Gastroesophageal sphincter (tissue), 4 donors: ENCODE data around the gene LSM4. TPM values are rescaled to one million over a fixed set of nuclear protein-coding genes. Genes with fewer than 3 reads are reported as not detected.
"Not testable (repeated sequence)": the region's sequence is repeated elsewhere in the genome, so short reads cannot be mapped to it uniquely, and the experiment has no call there.

Experiments used
- ATAC-seq: fragments of 150-250 bp; one replicate; pipeline ENCODE4 v1.9.1; 2016; ENCODE audit warnings: mild to moderate bottlenecking, moderate library complexity
- H3K27ac ChIP-seq, 4 donors: fragments of 200-600 bp; sonication (generic) in 3 of 4; 1 replicate in 3 of 4; 2 replicates in 1 of 4; pipeline ENCODE4 v1.5.1; 2016 to 2019
- H3K27me3 ChIP-seq: fragments of 200-600 bp; sonication (generic); one replicate; pipeline ENCODE4 v1.5.1; 2019
- H3K36me3 ChIP-seq, 2 donors: fragments of 200-600 bp; sonication (generic); one replicate each; pipeline ENCODE4 v1.5.1; 2019; ENCODE audit warnings: control low read depth in 1 of 2
- H3K4me1 ChIP-seq, 3 donors: fragments of 200-600 bp; sonication (generic); 1 replicate in 2 of 3; 2 replicates in 1 of 3; pipeline ENCODE4 v1.5.1; 2016 to 2019; ENCODE audit warnings: control low read depth in 2 of 3
- H3K4me3 ChIP-seq, 2 donors: fragments of 200-600 bp; sonication (generic); one replicate each; pipeline ENCODE4 v1.5.1; 2019; ENCODE audit warnings: mild to moderate bottlenecking in 1 of 2, moderate library complexity in 1 of 2
- H3K9me3 ChIP-seq, 3 donors: fragments of 200-600 bp; sonication (generic); one replicate each; pipeline ENCODE4 v1.5.1; 2017 to 2019; ENCODE audit warnings: control low read depth in 2 of 3
- CTCF ChIP-seq, 4 experiments: fragments of 200-600 bp in 2 of 4; fragments of 450-650 bp in 2 of 4; sonication (generic) in 1 of 4; IDR thresholded peaks; one replicate each; pipeline ENCODE4 v1.5.1; 2017 to 2019; ENCODE audit warnings: antibody characterized with exemption in 4 of 4, mild to moderate bottlenecking in 2 of 4, moderate library complexity in 2 of 4
- EP300 ChIP-seq: sonication (generic); formaldehyde crosslinking; IDR thresholded peaks from one replicate; pipeline ENCODE4 v1.6.1; 2017; ENCODE audit warnings: antibody characterized with exemption, mild to moderate bottlenecking
- POLR2A ChIP-seq, 2 donors: fragments of 450-650 bp; IDR thresholded peaks; one replicate each; pipeline ENCODE4 v1.6.1; 2017; ENCODE audit warnings: antibody characterized with exemption in 2 of 2, mild to moderate bottlenecking in 2 of 2, moderate library complexity in 1 of 2
- POLR2AphosphoS5 ChIP-seq: sonication (generic); formaldehyde crosslinking; IDR thresholded peaks from one replicate; pipeline ENCODE4 v1.6.1; 2017; ENCODE audit warnings: antibody characterized with exemption
- WGBS, 2 donors: methylation state at CpG; one replicate each; pipeline ENCODE4 v1.1.5; 2018; ENCODE audit warnings: low coverage in 1 of 2; 5-methylcytosine and 5-hydroxymethylcytosine counted together
- total RNA-seq, 4 donors: library from RNA; depleted of rRNA; stranded (reverse); fragments of >200 nt; gene quantifications; one replicate each; pipeline ENCODE4 v1.1.0, GENCODE V29; 2016

LSM4 gene
- total RNA-seq, 4 donors from 2014 or later, result 81.2 to 116 (median 94.5) TPM

- Histone ChIP-seq H3K9me3 (no peaks in the 10 kb centered on the region), H3K4me3 (no peak overlapping the region), H3K27ac (no peak overlapping the region), H3K4me1 (peaks cover 0 to 8% (median 0%) of the 10 kb centered on the region in 3 donors), H3K27me3 (no peaks in the 10 kb centered on the region), H3K36me3 (peaks cover 0 to 42% of the 10 kb centered on the region in 2 donors)
- ATAC-seq, result no peak
- WGBS, 2 donors, result 83 to 96% methylated on average over 3 to 7 of the region's 7 CpGs
- TF ChIP-seq CTCF (IDR thresholded peaks at IDR 0.05) (no peak), POLR2A (IDR thresholded peaks at IDR 0.05) (no peak), POLR2AphosphoS5 (no peak)
These were observed 28.7 kb upstream of the LSM4 start for GRCh38 chr19:18351544-18351943.

GRCh38 chr19:18350490-18350889, 27.6 kb upstream of the LSM4 start:
- no peaks in the 10 kb centered on the region for H3K9me3 ChIP-seq
- no peak for ATAC-seq
- TF ChIP-seq POLR2AphosphoS5 (no peak), CTCF (IDR thresholded peaks at IDR 0.05) (no peak), EP300 (no peak), POLR2A (IDR thresholded peaks at IDR 0.05) (no peak)
- WGBS, 2 donors, result 75 to 85% methylated on average over 4 to 9 of the region's 9 CpGs
- no peaks in the 10 kb centered on the region for H3K27me3 ChIP-seq
- peaks cover 0 to 38% of the 10 kb centered on the region in 2 donors for H3K36me3 ChIP-seq
- H3K4me3 ChIP-seq, result no peak overlapping the region
- H3K4me1 ChIP-seq, result peaks cover 0 to 8% (median 0%) of the 10 kb centered on the region in 3 donors
- no peak overlapping the region for H3K27ac ChIP-seq

GRCh38 chr19:18349524-18350128, 26.8 kb upstream of the LSM4 start:
- Histone ChIP-seq H3K9me3 (no peaks in the 10 kb centered on the region), H3K4me3 (no peak overlapping the region), H3K4me1 (peaks cover 0 to 12% (median 0%) of the 10 kb centered on the region in 3 donors), H3K27ac (no peak overlapping the region), H3K27me3 (no peaks in the 10 kb centered on the region), H3K36me3 (peaks cover 0 to 40% of the 10 kb centered on the region in 2 donors)
- 49 to 60% methylated on average over 9 to 12 of the region's 12 CpGs for WGBS, 2 donors
- TF ChIP-seq CTCF (IDR thresholded peaks at IDR 0.05) (peak in 3 of 4 experiments; percentile 52 to 76 (median 75)), POLR2AphosphoS5 (no peak), POLR2A (IDR thresholded peaks at IDR 0.05) (no peak)
- no peak for ATAC-seq

GRCh38 chr19:18348818-18349339, 26.0 kb upstream of the LSM4 start:
- WGBS, 2 donors, result 85 to 88% methylated on average over 4 to 5 of the region's 6 CpGs
- not testable (repeated sequence) for ATAC-seq, H3K27ac ChIP-seq, H3K9me3 ChIP-seq, H3K27me3 ChIP-seq, H3K4me3 ChIP-seq
- H3K36me3 ChIP-seq, result peaks cover 0 to 46% of the 10 kb centered on the region in 2 donors
- peaks cover 0 to 19% (median 0%) of the 10 kb centered on the region in 3 donors for H3K4me1 ChIP-seq

GRCh38 chr19:18348171-18348570, 25.3 kb upstream of the LSM4 start:
- Histone ChIP-seq H3K27ac (no peak overlapping the region), H3K27me3 (no peaks in the 10 kb centered on the region), H3K9me3 (no peaks in the 10 kb centered on the region), H3K4me1 (peaks cover 0 to 23% (median 0%) of the 10 kb centered on the region in 3 donors), H3K4me3 (no peak overlapping the region), H3K36me3 (peaks cover 0 to 48% of the 10 kb centered on the region in 2 donors)
- 87% methylated on average over 9 of the region's 17 CpGs; no CpG with 5 or more reads in 1 of the 2 donors for WGBS, 2 donors
- ATAC-seq, result no peak
- no peak for TF ChIP-seq CTCF (IDR thresholded peaks at IDR 0.05)
- TF ChIP-seq EP300, result no peak
- TF ChIP-seq POLR2AphosphoS5, result no peak
- TF ChIP-seq POLR2A (IDR thresholded peaks at IDR 0.05), result no peak
